OCI-LY3 (cell line): ENCODE results near the gene TMEM259.

Experiments used
- EZH2phosphoT487 ChIP-seq: fragments of 200-600 bp; shearing (Covaris generic); IDR thresholded peaks from 2 replicates; pipeline ENCODE4 v1.6.1; 2018; ENCODE audit warnings: antibody characterized with exemption, mixed run types, low read depth
- TF ChIP-seq, protein P1 (sequence below): fragments of 200-600, 300-600 bp; sonication (generic); IDR thresholded peaks from 2 replicates; pipeline ENCODE4 v1.5.1; 2014; ENCODE audit warnings: antibody characterized with exemption, low read length, low read depth

DNA sequence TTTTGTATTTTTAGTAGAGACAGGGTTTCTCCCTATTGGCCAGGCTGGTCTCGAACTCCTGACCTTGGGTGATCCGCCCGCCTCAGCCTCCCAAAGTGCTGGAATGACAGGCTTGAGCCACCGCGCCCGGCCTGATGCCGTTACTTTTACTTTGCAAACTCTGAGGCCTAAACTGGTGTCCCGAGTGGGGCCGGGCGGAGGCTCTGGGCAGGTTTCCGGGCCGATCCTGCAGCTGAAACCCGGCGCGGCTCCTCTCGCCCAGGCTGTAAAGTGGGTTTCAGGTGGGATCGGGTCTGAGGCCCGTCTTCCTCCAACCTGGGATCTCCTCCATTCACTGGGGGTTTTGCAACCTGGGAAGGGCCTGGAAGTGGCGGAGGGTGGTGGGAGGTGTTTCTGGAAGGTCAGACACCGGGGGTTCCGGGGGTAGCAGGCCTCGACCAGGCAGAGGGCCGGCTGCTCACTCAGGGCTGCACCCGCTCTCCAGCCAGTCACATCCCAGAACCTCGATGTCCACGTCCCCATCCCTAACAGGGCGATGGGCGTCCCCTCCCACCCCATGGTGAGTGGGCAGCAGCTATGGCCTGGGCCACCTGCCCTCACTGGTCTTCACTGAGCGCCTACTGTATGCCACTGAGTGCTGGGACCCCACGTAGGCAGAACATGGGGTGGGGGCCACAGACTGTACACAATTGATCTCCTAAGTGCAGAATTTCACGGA is 58.1 kb downstream of the TMEM259 start:
- TF ChIP-seq, protein P1, sequence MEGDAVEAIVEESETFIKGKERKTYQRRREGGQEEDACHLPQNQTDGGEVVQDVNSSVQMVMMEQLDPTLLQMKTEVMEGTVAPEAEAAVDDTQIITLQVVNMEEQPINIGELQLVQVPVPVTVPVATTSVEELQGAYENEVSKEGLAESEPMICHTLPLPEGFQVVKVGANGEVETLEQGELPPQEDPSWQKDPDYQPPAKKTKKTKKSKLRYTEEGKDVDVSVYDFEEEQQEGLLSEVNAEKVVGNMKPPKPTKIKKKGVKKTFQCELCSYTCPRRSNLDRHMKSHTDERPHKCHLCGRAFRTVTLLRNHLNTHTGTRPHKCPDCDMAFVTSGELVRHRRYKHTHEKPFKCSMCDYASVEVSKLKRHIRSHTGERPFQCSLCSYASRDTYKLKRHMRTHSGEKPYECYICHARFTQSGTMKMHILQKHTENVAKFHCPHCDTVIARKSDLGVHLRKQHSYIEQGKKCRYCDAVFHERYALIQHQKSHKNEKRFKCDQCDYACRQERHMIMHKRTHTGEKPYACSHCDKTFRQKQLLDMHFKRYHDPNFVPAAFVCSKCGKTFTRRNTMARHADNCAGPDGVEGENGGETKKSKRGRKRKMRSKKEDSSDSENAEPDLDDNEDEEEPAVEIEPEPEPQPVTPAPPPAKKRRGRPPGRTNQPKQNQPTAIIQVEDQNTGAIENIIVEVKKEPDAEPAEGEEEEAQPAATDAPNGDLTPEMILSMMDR = no peak
- no peak for TF ChIP-seq EZH2phosphoT487
